ENCODE results near the gene DISC1. TPM values are rescaled to one million over a fixed set of nuclear protein-coding genes. Genes with fewer than 3 reads are reported as not detected.

DISC1 gene
- total RNA-seq, 1 experiment from 2014 or later = 1.8 TPM

DNA sequence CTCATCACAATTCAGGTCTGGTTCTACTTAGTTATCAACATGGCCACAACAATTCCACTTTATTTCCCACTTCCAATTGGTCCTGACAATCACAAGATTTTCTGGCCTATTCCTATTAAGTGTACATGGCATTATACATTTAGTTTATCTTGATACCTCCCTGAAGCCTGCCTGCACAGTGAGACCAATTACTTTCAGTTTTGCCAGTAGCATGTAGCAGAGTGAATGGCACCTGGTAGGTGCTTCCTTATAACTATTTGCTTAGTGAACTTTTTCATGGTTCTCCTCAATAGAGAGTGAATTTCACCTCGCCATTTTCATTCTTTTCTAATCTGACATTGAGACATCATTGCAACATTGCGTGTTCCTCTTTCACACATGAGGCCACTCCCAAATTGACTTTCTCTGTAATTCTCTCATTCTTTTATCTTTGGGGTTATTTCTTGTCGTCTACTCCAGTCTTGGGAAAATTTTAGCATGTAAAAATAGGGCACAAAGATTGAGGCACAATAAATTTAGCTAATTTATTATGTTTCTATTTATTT, 124.3 kb downstream of the DISC1 start:
- POLR2A ChIA-PET = no interaction called here
- CTCF ChIA-PET = no interaction called here
- no peak for TF ChIP-seq CBX3 (IDR thresholded peaks at IDR 0.05; ENCODE audit: low read depth)
- TF ChIP-seq ELF1 (IDR thresholded peaks at IDR 0.05; ENCODE audit: borderline replicate concordance, low read depth) = no peak
- no peak for TF ChIP-seq JUND (IDR thresholded peaks at IDR 0.05)
- no peak for TF ChIP-seq EZH2phosphoT487 (IDR thresholded peaks at IDR 0.05; ENCODE audit: borderline replicate concordance)
- no peak overlapping the region for H3K9ac ChIP-seq (ENCODE audit: low read length)
- DNase-seq (ENCODE audit: low read depth, low spot score) = no peak
- H4K20me1 ChIP-seq (ENCODE audit: insufficient read depth) = no peaks in the 10 kb centered on the region
- H3K4me2 ChIP-seq (ENCODE audit: low read length) = no peak overlapping the region
- H3K9me2 ChIP-seq (ENCODE audit: insufficient read depth) = no peaks in the 10 kb centered on the region
- H3K9me3 ChIP-seq (ENCODE audit: control insufficient read depth in 1 of 2, insufficient read depth in 1 of 2, low read depth in 1 of 2, low read length in 2 of 2) = no peaks in the 10 kb centered on the region
- H3K4me1 ChIP-seq (ENCODE audit: control insufficient read depth in 1 of 2, insufficient read depth in 2 of 2, low read length in 2 of 2) = no peaks in the 10 kb centered on the region
- intact Hi-C loops (cut with micrococcal nuclease) = no loop called here
- H2AFZ ChIP-seq (ENCODE audit: low read depth, low read length, poor library complexity, severe bottlenecking) = no peak overlapping the region
- H3K27ac ChIP-seq (ENCODE audit: low read depth, low read length) = no peak overlapping the region
- H3K36me3 ChIP-seq (ENCODE audit: control insufficient read depth in 1 of 2, insufficient read depth in 2 of 2, low read length in 2 of 2) = no peaks in the 10 kb centered on the region
- RAD21 ChIA-PET (ENCODE audit: low non-redundant PET in 1 of 2, low total read pairs in 2 of 2, uncharacterized antibody in 2 of 2, unreplicated experiment in 2 of 2) = no interaction called here
- BruUV-seq (replicated peaks) = no TSS peak
- no peak overlapping the region for H3K4me3 ChIP-seq (replicated peaks in 1 of 2; ENCODE audit: low read depth in 1 of 2, low read length in 2 of 2)
- H3K79me2 ChIP-seq (ENCODE audit: insufficient read depth, low read length) = no peaks in the 10 kb centered on the region
- ATAC-seq = no peak
- no peaks in the 10 kb centered on the region for H3K27me3 ChIP-seq (ENCODE audit: insufficient read depth, low read length)

DNA sequence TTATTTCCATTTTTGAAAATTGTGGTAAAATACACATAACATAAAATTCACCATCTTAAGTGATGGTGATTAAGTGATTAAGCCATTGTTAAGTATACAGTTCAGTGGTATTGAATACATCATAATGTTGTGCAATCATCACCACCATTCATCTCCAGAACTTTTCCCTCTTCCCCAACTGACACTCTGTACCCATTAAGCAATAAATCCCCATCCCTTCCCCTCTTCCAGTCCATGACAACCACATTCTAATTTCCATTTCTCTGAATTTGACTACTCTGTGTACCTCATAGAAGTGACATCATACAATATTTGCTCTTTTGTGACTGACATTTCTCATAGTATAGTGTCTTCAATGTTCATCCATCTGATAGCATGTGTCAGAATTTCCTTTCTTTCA, 124.8 kb downstream of the DISC1 start:
- Histone ChIP-seq H3K79me2 (ENCODE audit: insufficient read depth, low read length) (no peaks in the 10 kb centered on the region), H3K9me3 (ENCODE audit: control insufficient read depth in 1 of 2, insufficient read depth in 1 of 2, low read depth in 1 of 2, low read length in 2 of 2) (no peaks in the 10 kb centered on the region), H3K9ac (ENCODE audit: low read length) (no peak overlapping the region), H3K4me3 (replicated peaks in 1 of 2; ENCODE audit: low read depth in 1 of 2, low read length in 2 of 2) (no peak overlapping the region), H2AFZ (ENCODE audit: low read depth, low read length, poor library complexity, severe bottlenecking) (no peak overlapping the region), H3K4me1 (ENCODE audit: control insufficient read depth in 1 of 2, insufficient read depth in 2 of 2, low read length in 2 of 2) (no peaks in the 10 kb centered on the region), H3K36me3 (ENCODE audit: control insufficient read depth in 1 of 2, insufficient read depth in 2 of 2, low read length in 2 of 2) (no peaks in the 10 kb centered on the region), H3K4me2 (ENCODE audit: low read length) (no peak overlapping the region), H3K9me2 (ENCODE audit: insufficient read depth) (no peaks in the 10 kb centered on the region), H3K27ac (ENCODE audit: low read depth, low read length) (no peak overlapping the region), H3K27me3 (ENCODE audit: insufficient read depth, low read length) (no peaks in the 10 kb centered on the region), H4K20me1 (ENCODE audit: insufficient read depth) (no peaks in the 10 kb centered on the region)
- DNase-seq (ENCODE audit: low read depth, low spot score) = no peak
- TF ChIP-seq ELF1 (IDR thresholded peaks at IDR 0.05; ENCODE audit: borderline replicate concordance, low read depth) = no peak
- TF ChIP-seq, protein P1, sequence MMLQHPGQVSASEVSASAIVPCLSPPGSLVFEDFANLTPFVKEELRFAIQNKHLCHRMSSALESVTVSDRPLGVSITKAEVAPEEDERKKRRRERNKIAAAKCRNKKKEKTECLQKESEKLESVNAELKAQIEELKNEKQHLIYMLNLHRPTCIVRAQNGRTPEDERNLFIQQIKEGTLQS (IDR thresholded peaks at IDR 0.05) = no peak
- no peak for TF ChIP-seq EZH2phosphoT487 (IDR thresholded peaks at IDR 0.05; ENCODE audit: borderline replicate concordance)
- TF ChIP-seq YY1 (IDR thresholded peaks at IDR 0.05; ENCODE audit: extremely low read depth, insufficient replicate concordance, low read depth, low read length) = no peak
- no peak for TF ChIP-seq FOSL1 (IDR thresholded peaks at IDR 0.05; ENCODE audit: low read depth)
- no peak for TF ChIP-seq JUND (IDR thresholded peaks at IDR 0.05)
- no peak for TF ChIP-seq ZNF274 (IDR thresholded peaks at IDR 0.05; ENCODE audit: low read depth, low read length)
- TF ChIP-seq SIN3A (IDR thresholded peaks at IDR 0.05; ENCODE audit: low read depth) = no peak
- no peak for TF ChIP-seq POLR2AphosphoS5 (IDR thresholded peaks at IDR 0.05; ENCODE audit: low read depth, low read length)
- no peak for TF ChIP-seq ZFX (IDR thresholded peaks at IDR 0.05)
- TF ChIP-seq SRF (IDR thresholded peaks at IDR 0.05; ENCODE audit: low read depth) = no peak
- no peak for TF ChIP-seq POLR2A (IDR thresholded peaks at IDR 0.05; ENCODE audit: borderline replicate concordance, extremely low read depth, insufficient read depth, insufficient read length)
- no peak for TF ChIP-seq RAD21 (IDR thresholded peaks at IDR 0.05; ENCODE audit: low read depth)
- no peak for TF ChIP-seq CEBPB (IDR thresholded peaks at IDR 0.05; ENCODE audit: low read depth)
- CTCF ChIA-PET = no interaction called here
- ATAC-seq = no peak
- intact Hi-C loops (cut with micrococcal nuclease) = no loop called here
- no TSS peak for BruUV-seq (replicated peaks)
- RAD21 ChIA-PET (ENCODE audit: low non-redundant PET in 1 of 2, low total read pairs in 2 of 2, uncharacterized antibody in 2 of 2, unreplicated experiment in 2 of 2) = no interaction called here
- POLR2A ChIA-PET = no interaction called here
